HCT116 (cell line): ENCODE measurements around the gene SYNE3. TPM values are rescaled to one million over a fixed set of nuclear protein-coding genes. Genes with fewer than 3 reads are reported as not detected.

ENCODE experiments used
- ATAC-seq: fragments of 200-7000 bp; cut with Tn5 transposase; 2 replicates; pipeline ENCODE4 v1.9.1; 2020; ENCODE audit warnings: mild to moderate bottlenecking, moderate library complexity
- BruUV-seq: library from RNA; stranded (reverse); fragments of 400-500 nt; replicated peaks from 2 replicates; lab custom pipeline; 2021; lab: Mats Ljungman, UMichigan
- CTCF ChIA-PET: fragments of 300-600 bp; sonication (Branson Sonifier 250); formaldehyde crosslinking; loops from one replicate; lab custom pipeline; 2021; ENCODE audit warnings: antibody characterized with exemption; lab: Charles Lee
- POLR2A ChIA-PET: fragments of 300-600, 350-600 bp; sonication (Branson Sonifier 250); formaldehyde crosslinking; loops from one replicate; lab custom pipeline; 2021; ENCODE audit warnings: antibody characterized with exemption; lab: Charles Lee
- RAD21 ChIA-PET, 2 experiments: fragments of 300-600 bp; sonication (Branson Sonifier 250); formaldehyde crosslinking; loops; one replicate each; lab custom pipeline; 2023; ENCODE audit warnings: low total read pairs in 2 of 2; ENCODE audit not compliant: uncharacterized antibody in 2 of 2, unreplicated experiment in 2 of 2, low non-redundant PET in 1 of 2; lab: Charles Lee
- DNase-seq: peaks from one replicate; pipeline ENCODE4 v3.0.0-alpha.2; 2010; ENCODE audit warnings: low read depth, low spot score
- H2AFZ ChIP-seq: fragments of 200-600 bp; shearing (Covaris generic), sonication (generic); 2 replicates; pipeline ENCODE4 v1.6.1; 2017; ENCODE audit warnings: low read depth, mixed run types, mixed read lengths, antibody characterized with exemption, low read length; ENCODE audit not compliant: poor library complexity, severe bottlenecking
- H3K27ac ChIP-seq: 2 replicates; pipeline ENCODE4 v1.5.1; 2012; ENCODE audit warnings: low read depth, low read length
- H3K27me3 ChIP-seq: fragments of 200-600 bp; sonication (generic); 2 replicates; pipeline ENCODE4 v1.6.1; 2016; ENCODE audit warnings: mixed run types, low read length, mixed read lengths; ENCODE audit not compliant: insufficient read depth
- H3K36me3 ChIP-seq, 2 experiments: fragments of 200-500 bp in 1 of 2; fragments of 200-600 bp in 1 of 2; sonication (Bioruptor generic) in 1 of 2; sonication (generic) in 1 of 2; 2 replicates each; pipeline versions ENCODE4 v1.5.1 to v1.6.1; 2014 to 2016; ENCODE audit warnings: low read length in 2 of 2, inconsistent platforms in 1 of 2, mixed read lengths in 1 of 2, mixed run types in 1 of 2; ENCODE audit not compliant: insufficient read depth in 2 of 2, control insufficient read depth in 1 of 2
- H3K4me1 ChIP-seq, 2 experiments: fragments of 200-600 bp in 1 of 2; sonication (generic) in 1 of 2; 2 replicates each; pipeline versions ENCODE4 v1.5.1 to v1.6.1; 2012 to 2017; ENCODE audit warnings: low read length in 2 of 2, inconsistent platforms in 1 of 2, mild to moderate bottlenecking in 1 of 2, mixed read lengths in 1 of 2, mixed run types in 1 of 2, moderate library complexity in 1 of 2; ENCODE audit not compliant: insufficient read depth in 2 of 2, control insufficient read depth in 1 of 2
- H3K4me2 ChIP-seq: fragments of 200-600 bp; sonication (generic); 2 replicates; pipeline ENCODE4 v1.6.1; 2017; ENCODE audit warnings: mixed run types, low read length, mixed read lengths
- H3K4me3 ChIP-seq, 2 experiments: fragments of 200-600 bp in 1 of 2; sonication (generic) in 1 of 2; replicated peaks in 1 of 2; 2 replicates each; pipeline ENCODE4 v1.5.1; 2011 to 2016; ENCODE audit warnings: low read length in 2 of 2, control low read depth in 1 of 2, low read depth in 1 of 2, mild to moderate bottlenecking in 1 of 2, mixed read lengths in 1 of 2, mixed run types in 1 of 2
- H3K79me2 ChIP-seq: fragments of 200-600 bp; sonication (generic); 2 replicates; pipeline ENCODE4 v1.6.1; 2017; ENCODE audit warnings: mild to moderate bottlenecking, mixed run types, low read length, moderate library complexity, mixed read lengths; ENCODE audit not compliant: insufficient read depth
- H3K9ac ChIP-seq: fragments of 200-600 bp; sonication (generic); 2 replicates; pipeline ENCODE4 v1.6.1; 2016; ENCODE audit warnings: low read length, mixed read lengths
- H3K9me2 ChIP-seq: fragments of 200-600 bp; sonication (generic), shearing (Covaris generic); 2 replicates; pipeline ENCODE4 v1.6.1; 2017; ENCODE audit warnings: mixed run types, mild to moderate bottlenecking, moderate library complexity; ENCODE audit not compliant: insufficient read depth
- H3K9me3 ChIP-seq, 2 experiments: fragments of 200-500 bp in 1 of 2; fragments of 200-600 bp in 1 of 2; sonication (Bioruptor generic) in 1 of 2; sonication (generic) in 1 of 2; 2 replicates each; pipeline ENCODE4 v1.6.1; 2014 to 2017; ENCODE audit warnings: low read length in 2 of 2, mixed read lengths in 2 of 2, inconsistent platforms in 1 of 2, low read depth in 1 of 2, mild to moderate bottlenecking in 1 of 2, mixed run types in 1 of 2, moderate library complexity in 1 of 2; ENCODE audit not compliant: control insufficient read depth in 1 of 2, insufficient read depth in 1 of 2
- H4K20me1 ChIP-seq: fragments of 200-600 bp; sonication (generic), shearing (Covaris generic); 2 replicates; pipeline ENCODE4 v1.6.1; 2017; ENCODE audit warnings: mixed run types, mild to moderate bottlenecking, moderate library complexity; ENCODE audit not compliant: insufficient read depth
- CBX3 ChIP-seq: IDR thresholded peaks from 2 replicates; pipeline ENCODE4 v1.6.1; 2012; ENCODE audit warnings: low read depth
- CEBPB ChIP-seq: IDR thresholded peaks from 2 replicates; pipeline ENCODE4 v1.6.1; 2012; ENCODE audit warnings: low read depth
- EGR1 ChIP-seq: IDR thresholded peaks from 2 replicates; pipeline ENCODE4 v1.6.1; 2012; ENCODE audit warnings: low read depth
- EZH2 ChIP-seq: fragments of 200-600 bp; sonication (generic); IDR thresholded peaks from 2 replicates; pipeline ENCODE4 v1.6.1; 2017; ENCODE audit warnings: antibody characterized with exemption, mixed run types
- FOSL1 ChIP-seq: IDR thresholded peaks from 2 replicates; pipeline ENCODE4 v1.6.1; 2012; ENCODE audit warnings: low read depth
- POLR2AphosphoS5 ChIP-seq: IDR thresholded peaks from 2 replicates; pipeline ENCODE4 v1.6.1; 2011; ENCODE audit warnings: mild to moderate bottlenecking, low read depth, low read length, moderate library complexity
- RAD21 ChIP-seq: IDR thresholded peaks from 2 replicates; pipeline ENCODE4 v1.6.1; 2012; ENCODE audit warnings: low read depth, mild to moderate bottlenecking
- REST ChIP-seq: IDR thresholded peaks from 2 replicates; pipeline ENCODE4 v1.6.1; 2012; ENCODE audit warnings: low read depth
- SIN3A ChIP-seq: IDR thresholded peaks from 2 replicates; pipeline ENCODE4 v1.6.1; 2012; ENCODE audit warnings: low read depth
- SP1 ChIP-seq: IDR thresholded peaks from 2 replicates; pipeline ENCODE4 v1.6.1; 2012; ENCODE audit warnings: low read depth
- SRF ChIP-seq: IDR thresholded peaks from 2 replicates; pipeline ENCODE4 v1.6.1; 2012; ENCODE audit warnings: low read depth
- TCF7L2 ChIP-seq: IDR thresholded peaks from 2 replicates; pipeline ENCODE4 v1.7.0; 2011; ENCODE audit warnings: borderline replicate concordance, inconsistent platforms; ENCODE audit not compliant: insufficient read depth, insufficient read length; ENCODE audit errors: extremely low read depth
- YY1 ChIP-seq: IDR thresholded peaks from 2 replicates; pipeline ENCODE4 v1.6.1; 2011; ENCODE audit warnings: low read length, low read depth, moderate library complexity, mild to moderate bottlenecking; ENCODE audit not compliant: insufficient replicate concordance; ENCODE audit errors: extremely low read depth
- ZFX ChIP-seq: fragments of 450-650 bp; IDR thresholded peaks from 2 replicates; pipeline ENCODE4 v1.6.1; 2017
- ZNF274 ChIP-seq: fragments of 200-500 bp; sonication (Bioruptor generic); IDR thresholded peaks from 2 replicates; pipeline ENCODE4 v1.6.1; 2014; ENCODE audit warnings: mild to moderate bottlenecking, low read depth, low read length, inconsistent platforms
- intact Hi-C: fragments of 100-400 bp; cut with micrococcal nuclease; formaldehyde crosslinking; loops from 2 replicates; pipeline ENCODE4 v1.10.0; 2022
- total RNA-seq: library from RNA; stranded (reverse); gene quantifications from one replicate; pipeline ENCODE4 v1.2.1, GENCODE V29; 2021; ENCODE audit not compliant: unreplicated experiment
- TF ChIP-seq, protein P1 (sequence below), 3 experiments: fragments of 200-600 bp in 1 of 3; sonication (generic) in 1 of 3; IDR thresholded peaks in 2 of 3; conservative IDR thresholded peaks in 1 of 3; 2 replicates each; pipeline ENCODE4 v1.5.1; 2012 to 2017; ENCODE audit warnings: low read depth in 2 of 3, low read length in 2 of 3, antibody characterized with exemption in 1 of 3, borderline replicate concordance in 1 of 3, control low read depth in 1 of 3, mild to moderate bottlenecking in 1 of 3, mixed read lengths in 1 of 3, mixed run types in 1 of 3, moderate library complexity in 1 of 3; ENCODE audit not compliant: insufficient read depth in 1 of 3
- TF ChIP-seq, protein P2 (sequence below): IDR thresholded peaks from 2 replicates; pipeline ENCODE4 v1.6.1; 2012
- TF ChIP-seq, protein P3 (sequence below): IDR thresholded peaks from 2 replicates; pipeline ENCODE4 v1.6.1; 2011; ENCODE audit warnings: mild to moderate bottlenecking, low read length, moderate library complexity; ENCODE audit not compliant: insufficient replicate concordance; ENCODE audit errors: extremely low read depth

Gene SYNE3
- total RNA-seq, 1 experiment from 2014 or later = 3.6 TPM

- intact Hi-C loops = loop anchor here (10.0 kb wide), 1 partner anchor 383 kb away; the partner anchor contains the start of gene DICER1
- TF ChIP-seq RAD21 = no peak
- TF ChIP-seq YY1 = no peak
- TF ChIP-seq POLR2AphosphoS5 = no peak
- no peak for TF ChIP-seq SIN3A
- TF ChIP-seq EGR1 = no peak
- no peak for TF ChIP-seq SP1
- no peak for TF ChIP-seq ZFX
- TF ChIP-seq EZH2 = no peak
- TF ChIP-seq ZNF274 = no peak
- TF ChIP-seq REST = no peak
- TF ChIP-seq CEBPB = no peak
- TF ChIP-seq TCF7L2 = no peak
- no peak for TF ChIP-seq SRF
- TF ChIP-seq CBX3 = no peak
- TF ChIP-seq, protein P1, sequence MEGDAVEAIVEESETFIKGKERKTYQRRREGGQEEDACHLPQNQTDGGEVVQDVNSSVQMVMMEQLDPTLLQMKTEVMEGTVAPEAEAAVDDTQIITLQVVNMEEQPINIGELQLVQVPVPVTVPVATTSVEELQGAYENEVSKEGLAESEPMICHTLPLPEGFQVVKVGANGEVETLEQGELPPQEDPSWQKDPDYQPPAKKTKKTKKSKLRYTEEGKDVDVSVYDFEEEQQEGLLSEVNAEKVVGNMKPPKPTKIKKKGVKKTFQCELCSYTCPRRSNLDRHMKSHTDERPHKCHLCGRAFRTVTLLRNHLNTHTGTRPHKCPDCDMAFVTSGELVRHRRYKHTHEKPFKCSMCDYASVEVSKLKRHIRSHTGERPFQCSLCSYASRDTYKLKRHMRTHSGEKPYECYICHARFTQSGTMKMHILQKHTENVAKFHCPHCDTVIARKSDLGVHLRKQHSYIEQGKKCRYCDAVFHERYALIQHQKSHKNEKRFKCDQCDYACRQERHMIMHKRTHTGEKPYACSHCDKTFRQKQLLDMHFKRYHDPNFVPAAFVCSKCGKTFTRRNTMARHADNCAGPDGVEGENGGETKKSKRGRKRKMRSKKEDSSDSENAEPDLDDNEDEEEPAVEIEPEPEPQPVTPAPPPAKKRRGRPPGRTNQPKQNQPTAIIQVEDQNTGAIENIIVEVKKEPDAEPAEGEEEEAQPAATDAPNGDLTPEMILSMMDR (IDR thresholded peaks at IDR 0.05 in 2 of 3, conservative IDR thresholded peaks at IDR 0.05 in 1 of 3; ENCODE audit: borderline replicate concordance in 1 of 3, insufficient read depth in 1 of 3, low read depth in 2 of 3, low read length in 2 of 3) = no peak
- TF ChIP-seq, protein P2, sequence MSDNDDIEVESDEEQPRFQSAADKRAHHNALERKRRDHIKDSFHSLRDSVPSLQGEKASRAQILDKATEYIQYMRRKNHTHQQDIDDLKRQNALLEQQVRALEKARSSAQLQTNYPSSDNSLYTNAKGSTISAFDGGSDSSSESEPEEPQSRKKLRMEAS = no peak
- TF ChIP-seq FOSL1 = no peak
- TF ChIP-seq, protein P3, sequence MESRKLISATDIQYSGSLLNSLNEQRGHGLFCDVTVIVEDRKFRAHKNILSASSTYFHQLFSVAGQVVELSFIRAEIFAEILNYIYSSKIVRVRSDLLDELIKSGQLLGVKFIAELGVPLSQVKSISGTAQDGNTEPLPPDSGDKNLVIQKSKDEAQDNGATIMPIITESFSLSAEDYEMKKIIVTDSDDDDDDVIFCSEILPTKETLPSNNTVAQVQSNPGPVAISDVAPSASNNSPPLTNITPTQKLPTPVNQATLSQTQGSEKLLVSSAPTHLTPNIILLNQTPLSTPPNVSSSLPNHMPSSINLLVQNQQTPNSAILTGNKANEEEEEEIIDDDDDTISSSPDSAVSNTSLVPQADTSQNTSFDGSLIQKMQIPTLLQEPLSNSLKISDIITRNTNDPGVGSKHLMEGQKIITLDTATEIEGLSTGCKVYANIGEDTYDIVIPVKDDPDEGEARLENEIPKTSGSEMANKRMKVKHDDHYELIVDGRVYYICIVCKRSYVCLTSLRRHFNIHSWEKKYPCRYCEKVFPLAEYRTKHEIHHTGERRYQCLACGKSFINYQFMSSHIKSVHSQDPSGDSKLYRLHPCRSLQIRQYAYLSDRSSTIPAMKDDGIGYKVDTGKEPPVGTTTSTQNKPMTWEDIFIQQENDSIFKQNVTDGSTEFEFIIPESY = no peak
- TF ChIP-seq, all 23 proteins: peak for 0
- RAD21 ChIA-PET = no interaction called here
- ATAC-seq (no peak), DNase-seq (no peak)
- H2AFZ ChIP-seq = no peak overlapping the region
- no peaks in the 10 kb centered on the region for H3K27me3 ChIP-seq
- POLR2A ChIA-PET = no interaction called here
- H3K9me3 ChIP-seq = no peaks in the 10 kb centered on the region
- peaks cover 12% of the 10 kb centered on the region; the same call in 1 of the 2 replicates for H4K20me1 ChIP-seq
- no peak overlapping the region for H3K9ac ChIP-seq
- peaks cover 93% of the 10 kb centered on the region for H3K79me2 ChIP-seq
- H3K4me1 ChIP-seq = peaks cover 15 to 19% of the 10 kb centered on the region in 2 experiments; a peak in 3 of 4 replicates
- no peak overlapping the region for H3K4me2 ChIP-seq
- CTCF ChIA-PET = interaction anchor here (1.0 kb wide), 1 partner anchor 10 kb away, joined by 4 read pairs; no protein-coding TSS in a partner anchor
- BruUV-seq = no TSS peak
- no peaks in the 10 kb centered on the region; a peak in 1 of 4 replicates for H3K36me3 ChIP-seq
- H3K27ac ChIP-seq = no peak overlapping the region
- no peak overlapping the region for H3K4me3 ChIP-seq
- H3K9me2 ChIP-seq = no peaks in the 10 kb centered on the region
These were observed 21.0 kb upstream of the SYNE3 start for GRCh38 chr14:95537298-95538089.
